ENCODE results near the gene HTT-AS.
"Not testable (repeated sequence)": the region's sequence is repeated elsewhere in the genome, so short reads cannot be mapped to it uniquely, and the experiment has no call there.

Gene HTT-AS

DNA sequence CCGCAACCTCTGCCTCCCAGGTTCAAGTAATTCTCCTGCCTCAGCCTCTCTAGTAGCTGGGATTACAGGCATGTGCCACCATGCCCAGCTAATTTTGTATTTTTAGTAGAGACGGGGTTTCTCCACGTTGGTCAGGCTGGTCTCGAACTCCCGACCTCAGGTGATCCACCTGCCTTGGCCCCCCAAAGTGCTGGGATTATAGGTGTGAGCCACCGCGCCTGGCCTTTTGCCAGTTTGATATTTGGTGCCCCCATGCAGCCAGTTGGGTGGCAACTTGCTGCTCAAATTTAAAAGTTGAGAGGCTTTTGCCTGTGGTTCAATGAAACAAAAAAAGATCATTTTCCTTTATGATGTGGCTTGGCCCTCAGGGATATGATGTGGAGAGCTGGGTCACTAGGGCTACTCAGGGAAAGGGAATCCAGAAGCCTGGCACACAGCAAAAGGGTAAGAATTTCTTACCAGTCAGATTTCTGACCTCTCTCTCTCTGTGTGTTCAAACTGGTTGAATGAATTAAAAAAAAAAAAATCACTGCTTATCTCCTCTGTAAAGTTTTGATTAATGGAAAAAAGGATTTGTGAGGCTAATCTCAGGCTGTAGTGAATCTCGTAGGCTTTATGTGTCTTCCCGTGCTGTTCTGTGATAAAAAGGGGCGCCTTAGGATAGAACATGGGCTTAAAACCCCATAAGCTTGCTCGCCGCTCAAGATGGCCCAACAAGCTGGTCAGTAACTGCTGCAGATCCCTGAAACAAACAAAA lies 23.0 kb downstream of the HTT-AS start:
- DNase-seq (ENCODE audit: low spot score), result not testable (repeated sequence)

DNA sequence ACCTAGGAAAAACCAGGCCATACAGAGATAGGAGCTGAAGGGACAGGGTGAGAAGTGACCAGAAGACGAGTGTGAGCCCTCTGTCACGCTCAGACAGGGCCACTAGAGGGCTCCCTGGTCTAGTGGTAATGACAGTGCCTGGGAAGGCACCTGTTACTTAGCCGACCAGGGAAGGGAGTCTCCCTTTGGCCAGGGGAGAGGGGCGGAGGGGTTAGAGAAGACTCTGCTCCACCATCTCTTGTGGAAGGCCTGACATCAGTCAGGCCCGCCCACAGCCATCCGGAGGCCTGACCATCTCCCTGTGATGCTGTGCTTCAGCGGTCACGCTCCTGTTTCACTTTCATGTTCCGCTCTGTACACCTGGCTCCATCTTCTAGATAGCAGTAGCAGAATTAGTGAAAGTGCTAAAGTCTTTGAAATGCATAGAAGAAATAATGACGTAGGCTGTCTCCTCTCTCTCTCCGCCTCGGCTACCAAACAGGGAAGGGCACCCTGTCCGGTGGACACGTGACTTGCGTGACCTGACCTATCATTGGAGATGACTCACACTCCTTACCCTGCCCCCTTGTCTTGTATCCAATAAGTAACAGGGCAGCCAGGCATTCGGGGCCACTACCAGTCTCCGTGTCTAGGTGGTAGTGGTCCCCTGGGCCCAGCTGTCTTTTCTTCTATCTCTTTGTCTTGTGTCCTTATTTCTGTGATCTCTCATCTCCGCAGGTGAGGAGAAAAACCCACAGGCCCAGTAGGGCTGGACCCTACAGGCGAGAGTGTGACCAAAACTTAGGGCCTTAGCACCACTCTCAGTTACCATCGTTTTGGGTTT lies 26.7 kb downstream of the HTT-AS start:
- DNase-seq (ENCODE audit: low spot score), result no peak

DNA sequence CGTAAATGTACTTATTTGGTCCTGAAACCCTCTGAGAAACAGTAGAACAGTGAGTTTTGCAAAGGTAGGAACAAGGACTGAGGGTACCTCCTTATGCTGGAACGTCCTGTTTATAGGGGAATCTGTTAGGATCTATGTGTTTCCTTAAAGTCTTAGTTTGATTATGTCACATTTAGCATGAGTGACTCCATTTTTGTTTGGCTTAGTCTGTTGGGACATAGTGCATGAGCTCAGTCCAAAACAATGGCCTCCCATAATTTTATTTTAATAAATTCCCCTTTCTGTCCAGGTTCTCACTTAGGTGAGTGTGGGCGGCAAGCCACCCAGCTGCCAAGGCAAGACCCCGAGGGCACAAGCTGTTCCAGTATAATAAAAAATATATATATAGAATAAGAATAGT lies 27.7 kb downstream of the HTT-AS start:
- DNase-seq (ENCODE audit: low spot score), result no peak

DNA sequence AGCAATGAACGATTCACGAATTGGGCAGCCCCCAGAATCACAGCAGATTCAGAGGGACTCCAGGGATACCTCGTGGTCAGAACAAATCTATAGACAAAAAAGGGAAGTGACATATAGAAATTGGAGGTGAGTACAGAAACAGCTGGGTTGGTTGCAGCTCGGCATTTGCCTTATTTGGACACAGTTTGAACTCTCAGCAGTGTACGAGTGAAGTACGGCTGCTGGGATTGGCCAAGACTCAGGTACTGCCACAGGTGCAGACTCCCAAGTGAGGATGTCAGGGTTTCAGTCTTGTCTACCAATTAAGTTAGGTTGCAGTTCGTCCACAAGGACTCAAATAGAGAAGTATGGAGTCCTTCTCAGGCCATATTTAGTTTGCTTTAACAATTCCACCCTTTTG lies 28.2 kb downstream of the HTT-AS start:
- no peak for DNase-seq (ENCODE audit: low spot score)

DNA sequence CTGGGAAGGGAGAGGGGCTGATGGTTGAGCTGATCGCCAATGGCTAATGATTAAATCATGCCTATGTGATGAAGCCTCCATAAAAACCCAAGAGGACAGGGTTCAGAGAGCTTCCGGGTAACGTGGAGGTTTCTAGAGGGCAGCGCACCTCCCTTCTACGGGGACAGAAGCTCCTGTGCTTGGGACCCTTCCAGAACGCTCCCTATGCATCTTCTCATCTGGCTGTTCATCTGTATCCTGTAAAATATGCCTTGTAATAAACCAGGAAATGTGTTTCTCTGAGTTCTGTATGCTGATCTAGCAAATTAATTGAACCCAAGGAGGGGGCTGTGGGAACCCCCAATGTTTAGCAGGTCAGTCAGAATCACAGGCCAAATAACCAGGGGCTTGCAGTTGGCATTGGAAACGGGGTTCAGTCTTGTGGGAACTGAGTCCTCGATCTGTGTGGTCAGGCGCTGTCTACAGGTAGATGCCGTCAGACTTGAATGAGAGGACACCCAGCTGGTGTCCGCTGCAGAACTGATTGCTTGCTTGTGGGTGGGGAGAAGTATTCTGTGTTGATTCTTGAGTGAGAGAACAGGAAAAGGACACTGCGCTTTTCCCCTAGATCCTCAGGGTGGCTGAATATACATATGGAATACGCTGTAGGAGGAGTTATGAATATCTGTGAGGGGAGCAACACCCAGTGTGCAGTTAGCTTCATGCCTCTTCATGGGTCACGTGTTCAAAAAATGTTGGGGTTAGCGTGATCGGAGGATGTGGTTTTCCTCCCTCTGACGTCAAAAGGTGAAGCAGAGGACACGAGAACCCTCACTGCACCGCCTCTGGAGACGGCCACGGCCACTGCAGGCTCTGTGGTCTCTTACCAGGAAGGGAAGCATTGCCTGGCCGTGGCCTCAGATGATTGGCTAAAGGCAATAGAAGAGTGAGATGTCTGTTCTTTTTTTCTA lies 29.2 kb downstream of the HTT-AS start:
- no peak for DNase-seq (ENCODE audit: low spot score)

DNA sequence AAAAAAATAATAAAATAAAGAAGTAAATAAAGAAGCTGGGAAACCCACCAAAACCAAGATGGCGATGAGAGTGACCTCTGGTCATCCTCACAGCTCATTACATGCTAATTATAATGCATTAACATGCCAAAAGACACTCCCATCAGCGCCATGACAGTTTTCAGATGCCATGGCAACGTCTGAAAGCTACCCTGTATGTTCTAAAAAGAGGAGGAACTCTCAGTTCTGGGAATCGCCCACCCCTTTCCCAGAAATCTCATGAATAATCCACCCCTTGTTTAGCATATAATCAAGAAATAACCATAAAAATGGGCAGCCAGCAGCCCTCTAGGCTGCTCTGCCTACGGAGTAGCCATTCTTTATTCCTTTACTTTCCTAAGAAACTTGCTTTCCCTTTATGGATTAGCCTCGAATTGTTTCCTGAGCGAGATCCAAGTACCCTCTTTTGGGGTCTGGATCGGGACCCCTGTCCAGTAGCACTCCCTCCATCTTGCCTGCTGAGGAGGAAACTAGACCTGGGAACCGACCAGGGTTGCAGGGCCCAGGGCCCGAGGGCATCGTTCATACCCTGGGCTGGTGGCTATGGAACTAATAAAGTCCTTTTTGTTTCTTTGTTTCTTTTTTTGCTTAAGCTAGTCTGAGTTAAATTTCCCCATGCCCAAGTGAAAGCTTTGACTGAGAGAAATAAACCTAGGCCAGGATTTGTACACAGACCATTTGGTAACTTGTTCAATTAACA lies 30.9 kb downstream of the HTT-AS start:
- DNase-seq (ENCODE audit: low spot score), result no peak

DNA sequence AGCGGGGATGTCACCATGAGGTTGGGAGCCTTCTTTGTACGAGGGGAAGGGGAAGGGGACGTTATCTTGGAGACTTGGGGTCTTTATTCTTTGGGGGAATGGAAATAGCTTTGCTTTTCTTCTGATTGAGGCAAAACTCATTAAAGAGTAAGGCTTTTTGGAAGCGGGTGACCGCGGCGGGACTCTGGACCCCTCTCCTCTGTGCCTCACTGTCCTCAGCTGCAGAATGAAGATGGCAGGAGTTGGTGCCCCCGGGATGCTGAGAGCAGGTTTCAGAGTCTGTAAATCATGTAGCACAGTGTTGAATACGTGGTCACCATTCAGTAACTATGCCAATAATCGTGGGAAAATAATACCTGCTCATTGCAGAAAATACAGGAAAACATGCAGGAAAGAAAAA lies 32.1 kb downstream of the HTT-AS start:
- no peak for DNase-seq (ENCODE audit: low spot score)

DNA sequence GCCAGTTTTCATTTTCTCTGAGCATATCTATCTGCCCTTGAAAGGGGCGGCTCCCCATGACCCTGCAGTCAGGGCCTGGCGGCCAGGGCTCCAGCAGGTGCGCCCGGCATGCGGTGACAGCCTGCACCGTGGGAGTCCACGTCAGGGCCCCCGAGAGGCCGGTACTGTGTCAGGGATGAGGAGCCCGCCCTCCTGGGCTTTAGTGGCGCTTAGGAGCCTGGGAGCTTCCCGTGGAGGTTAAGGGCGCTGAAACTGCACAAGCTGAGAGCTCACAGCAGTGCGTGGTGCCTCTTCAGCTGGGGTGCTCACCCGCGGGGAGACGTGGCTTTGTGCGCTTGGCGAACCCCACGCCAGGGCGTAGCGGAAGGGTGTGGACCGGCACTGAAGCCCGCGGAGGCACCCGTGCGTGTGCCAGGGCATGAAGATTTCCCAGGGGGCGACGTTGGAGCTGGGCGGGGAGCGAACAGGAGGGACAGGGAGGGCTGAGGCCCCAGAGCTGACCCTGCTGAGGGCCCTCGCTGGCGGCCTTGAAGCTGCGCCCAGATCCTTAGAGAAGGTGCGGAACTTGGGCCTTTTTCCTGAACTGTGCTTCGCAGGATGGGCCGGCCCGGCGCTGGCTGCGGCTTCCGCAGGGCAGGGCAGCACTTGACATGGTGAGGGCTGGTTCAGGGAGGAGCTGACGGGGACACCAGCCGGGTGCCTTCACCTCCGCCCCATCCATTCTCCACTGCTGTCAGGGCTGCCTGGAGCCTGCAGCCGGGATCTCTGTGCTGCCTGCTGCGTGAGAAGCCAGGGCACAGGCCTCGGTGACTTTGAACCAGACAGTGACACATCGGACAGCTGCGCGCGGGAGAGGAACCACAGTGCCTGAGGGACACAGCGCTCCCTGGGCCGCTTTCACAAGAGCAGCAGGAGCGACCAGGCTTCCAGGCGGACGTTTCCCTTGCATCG lies 32.9 kb downstream of the HTT-AS start:
- peak; percentile 43 for DNase-seq (ENCODE audit: low spot score)

DNA sequence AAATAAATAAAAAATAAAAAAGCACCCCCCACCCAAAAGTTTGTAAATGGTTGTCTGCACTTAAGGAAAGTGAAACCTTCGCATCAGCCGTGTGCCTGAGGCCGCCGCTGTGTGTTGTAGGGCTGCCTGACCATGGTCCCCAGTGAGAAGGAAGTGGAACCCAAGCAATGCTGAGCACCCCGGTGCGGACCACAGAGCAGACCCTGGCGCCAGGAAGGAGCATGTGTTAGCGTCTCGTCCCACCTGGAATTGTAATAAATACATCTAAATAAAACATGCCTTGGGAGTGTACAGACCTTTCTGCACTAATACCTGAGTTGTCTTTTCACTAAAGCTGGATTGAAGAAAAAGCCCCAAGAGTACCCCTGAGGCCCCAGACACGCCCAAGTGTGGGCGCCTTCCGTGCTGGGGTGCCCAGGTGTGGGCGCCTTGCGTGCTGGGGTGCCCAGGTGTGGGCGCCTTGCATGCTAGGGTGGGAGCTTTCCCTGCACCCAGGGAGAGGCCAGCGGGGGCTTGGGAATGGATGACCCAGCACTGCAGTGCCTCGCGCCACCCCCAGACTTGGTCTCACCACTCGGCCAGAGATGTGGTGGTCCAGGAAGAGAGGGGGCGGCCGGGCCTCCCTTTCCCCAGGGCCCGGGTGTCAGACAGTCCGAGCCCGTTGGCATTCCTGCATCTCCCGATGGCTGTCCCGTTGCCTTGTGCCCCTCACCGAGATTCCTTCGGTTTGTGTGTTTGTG lies 33.7 kb downstream of the HTT-AS start:
- no peak for DNase-seq (ENCODE audit: low spot score)

DNA sequence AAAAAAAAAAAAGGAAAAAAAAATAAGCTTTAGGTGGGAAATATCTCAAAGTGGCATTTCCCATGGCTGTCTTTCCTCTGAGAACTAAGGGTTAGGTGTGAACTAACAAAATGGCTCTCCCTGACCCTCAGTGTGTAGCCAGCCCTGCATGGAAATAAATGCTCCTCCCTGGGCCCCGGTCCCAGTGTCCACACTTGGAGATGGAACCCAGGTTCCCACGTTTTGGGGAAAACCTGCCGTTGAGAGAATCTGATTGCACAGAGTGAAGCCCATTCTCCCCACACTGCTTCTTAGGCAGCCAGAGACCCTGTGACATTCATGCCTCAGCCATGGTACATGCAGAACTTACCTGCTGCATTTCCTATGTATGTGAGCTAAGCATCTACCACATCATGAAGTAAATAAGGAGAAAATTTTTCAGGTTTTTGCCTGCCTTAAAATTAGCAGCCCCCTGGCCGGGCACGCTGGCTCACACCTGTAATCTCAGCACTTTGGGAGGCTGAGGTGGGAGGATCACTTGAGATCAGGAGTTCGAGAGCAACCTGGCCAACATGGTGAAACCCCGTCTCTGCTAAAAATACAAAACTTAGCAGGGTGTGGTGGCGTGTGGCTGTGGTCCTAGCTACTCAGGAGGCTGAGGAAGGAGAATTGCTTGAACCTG lies 34.5 kb downstream of the HTT-AS start:
- no peak for DNase-seq (ENCODE audit: low spot score)

DNA sequence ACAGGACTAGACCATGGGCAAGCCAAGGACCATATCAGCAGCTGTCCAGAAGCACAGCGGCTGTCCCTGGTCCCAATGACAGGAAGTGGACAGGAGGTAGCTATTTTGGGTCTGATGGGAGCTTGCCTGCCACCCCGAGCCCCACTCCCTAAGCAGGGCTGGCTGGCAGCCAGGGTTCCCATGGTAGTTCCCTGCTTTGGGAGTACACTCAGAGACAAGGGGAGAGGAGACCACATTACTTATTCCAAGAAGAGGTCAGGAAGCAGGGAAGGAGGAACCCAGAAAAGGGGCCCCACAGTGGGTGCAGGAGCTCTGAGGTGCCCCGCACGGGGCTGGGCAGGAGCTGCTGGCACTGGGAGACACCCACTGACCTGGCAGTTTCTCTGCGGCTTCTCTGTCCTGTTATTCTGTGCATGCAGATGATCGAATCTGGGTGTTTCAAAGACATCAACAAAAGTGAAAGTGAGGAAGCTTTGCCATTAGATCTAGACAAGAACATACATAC lies 36.3 kb downstream of the HTT-AS start:
- no peak for DNase-seq (ENCODE audit: low spot score)

DNA sequence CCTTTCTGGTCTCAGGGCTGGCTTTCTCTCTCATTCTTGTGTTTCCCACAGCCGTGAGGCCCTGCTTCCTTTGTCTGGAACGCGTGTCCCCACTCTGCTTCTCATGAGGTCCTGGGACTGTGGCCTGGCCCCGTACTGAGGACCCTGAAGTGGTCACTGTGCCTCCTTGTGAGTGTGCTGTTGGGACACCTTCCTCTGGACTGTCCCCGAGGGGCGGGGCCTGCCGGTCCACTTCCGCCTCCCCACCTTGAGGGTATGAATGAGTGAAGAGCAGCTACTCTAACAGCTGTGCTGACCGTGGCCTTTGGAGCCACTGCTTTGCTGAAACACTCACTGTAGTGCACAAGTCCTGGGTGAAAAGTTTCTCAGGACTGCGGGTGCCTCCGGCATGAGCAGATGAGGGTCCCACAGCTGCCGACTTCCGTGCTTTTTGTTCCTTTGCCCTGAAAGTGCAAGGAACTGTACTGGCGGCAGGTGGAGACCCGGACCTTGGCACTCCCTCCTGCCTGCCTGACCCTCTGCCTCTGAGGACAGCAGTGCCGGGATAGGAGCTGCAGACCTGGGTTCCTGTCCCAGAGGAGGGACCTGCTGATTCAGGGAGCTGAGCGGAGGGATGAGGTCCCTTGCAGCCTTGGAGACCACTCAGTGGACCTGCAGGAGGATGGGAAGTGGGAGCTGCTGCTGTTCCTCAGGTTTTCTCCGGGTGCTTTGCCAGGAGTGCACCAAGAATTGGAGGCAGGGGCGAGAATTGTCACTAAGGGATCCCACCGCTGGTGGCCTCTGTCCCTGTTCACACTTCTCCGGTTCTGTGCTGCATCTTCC lies 38.0 kb downstream of the HTT-AS start:
- DNase-seq (ENCODE audit: low spot score), result no peak

DNA sequence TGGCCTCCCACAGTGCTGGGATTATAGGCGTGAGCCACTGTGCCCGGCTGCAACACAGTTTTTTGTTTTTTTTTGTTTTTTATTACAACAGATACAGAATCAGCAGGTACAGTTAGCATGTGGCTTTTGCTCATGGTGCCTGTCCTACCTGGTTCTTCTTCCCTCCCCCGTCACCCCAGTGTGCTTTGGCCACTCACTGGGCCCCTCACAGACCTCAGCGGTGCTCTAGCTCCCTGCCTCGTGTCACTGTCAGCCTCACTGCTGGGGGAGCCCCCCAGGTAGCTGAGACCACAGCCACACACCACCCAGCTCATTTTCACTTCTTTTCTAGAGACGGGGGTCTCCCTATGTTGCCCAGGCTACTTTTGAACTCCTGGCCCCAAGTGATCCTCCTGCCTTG lies 38.7 kb downstream of the HTT-AS start:
- no peak for DNase-seq (ENCODE audit: low spot score)

DNA sequence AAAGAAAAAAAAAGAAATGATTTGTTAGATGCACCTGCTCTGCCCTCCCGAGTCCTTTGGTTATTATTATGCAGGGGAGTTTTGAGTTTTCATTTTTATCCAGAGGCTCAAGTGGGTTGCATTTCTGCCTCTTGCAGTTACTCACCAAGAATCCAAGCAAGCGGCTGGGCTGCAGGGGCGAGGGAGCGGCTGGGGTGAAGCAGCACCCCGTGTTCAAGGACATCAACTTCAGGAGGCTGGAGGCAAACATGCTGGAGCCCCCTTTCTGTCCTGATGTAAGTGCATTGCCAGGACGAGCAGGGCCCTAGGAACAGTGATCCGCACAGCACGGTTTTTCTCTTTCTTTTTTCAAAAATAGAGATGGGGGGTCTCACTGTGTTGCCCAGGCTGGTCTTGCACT lies 39.1 kb downstream of the HTT-AS start:
- DNase-seq (ENCODE audit: low spot score), result no peak

DNA sequence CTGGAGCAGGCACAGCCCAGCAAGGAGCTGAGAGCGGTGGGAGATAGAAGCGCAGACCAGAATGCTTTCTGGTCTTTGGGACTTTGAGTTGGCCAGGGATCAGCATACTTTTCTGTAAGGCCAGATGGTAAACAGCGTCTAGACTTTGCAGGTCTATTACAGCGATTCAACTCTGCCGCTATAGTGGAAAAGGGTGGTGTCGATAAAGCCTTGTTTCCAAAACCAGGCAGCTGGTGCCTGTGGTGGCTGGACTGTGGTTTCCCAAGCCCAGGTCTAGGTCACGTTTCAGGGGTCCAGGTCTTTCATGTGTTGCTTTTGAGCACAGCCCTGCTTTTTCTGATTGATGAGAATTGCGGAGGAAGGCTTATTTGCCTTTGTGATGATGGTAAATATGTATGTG lies 40.1 kb downstream of the HTT-AS start:
- DNase-seq (ENCODE audit: low spot score), result no peak

DNA sequence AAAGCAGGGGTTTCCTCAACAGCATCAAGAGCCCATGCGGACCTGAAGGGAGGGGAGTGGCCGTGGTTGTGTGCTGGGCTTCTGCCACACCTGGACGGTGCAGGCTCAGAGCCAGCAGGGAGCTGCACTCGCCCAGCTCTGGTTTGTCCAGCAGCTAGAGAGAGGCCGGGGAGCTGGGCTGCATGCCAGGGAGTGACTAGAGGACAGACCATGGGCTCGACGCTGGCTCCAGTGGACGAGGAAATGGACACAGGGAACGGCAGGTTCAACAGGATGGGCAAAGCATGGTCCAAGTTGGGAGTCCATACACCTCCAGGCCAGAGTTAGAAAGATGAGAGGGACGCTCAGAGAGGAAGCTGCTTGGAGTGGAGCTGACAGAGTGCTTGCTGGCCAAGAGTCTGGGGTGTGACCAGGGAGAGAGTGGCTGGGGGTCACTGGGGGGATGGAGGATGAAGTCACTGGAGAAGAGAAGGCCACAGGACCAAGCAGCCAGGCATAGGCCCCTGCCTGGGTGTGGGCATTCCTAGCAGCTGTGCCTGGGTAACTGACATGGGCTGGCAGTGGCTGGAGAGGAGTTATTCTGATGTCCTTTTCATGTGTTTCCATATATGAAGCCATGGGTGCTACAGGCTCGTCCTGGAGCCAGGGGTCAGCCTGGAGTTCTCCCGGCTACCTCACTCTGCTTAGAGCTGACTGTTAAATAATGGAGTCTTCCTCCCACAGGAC lies 42.8 kb downstream of the HTT-AS start:
- no peak for DNase-seq (ENCODE audit: low spot score)

DNA sequence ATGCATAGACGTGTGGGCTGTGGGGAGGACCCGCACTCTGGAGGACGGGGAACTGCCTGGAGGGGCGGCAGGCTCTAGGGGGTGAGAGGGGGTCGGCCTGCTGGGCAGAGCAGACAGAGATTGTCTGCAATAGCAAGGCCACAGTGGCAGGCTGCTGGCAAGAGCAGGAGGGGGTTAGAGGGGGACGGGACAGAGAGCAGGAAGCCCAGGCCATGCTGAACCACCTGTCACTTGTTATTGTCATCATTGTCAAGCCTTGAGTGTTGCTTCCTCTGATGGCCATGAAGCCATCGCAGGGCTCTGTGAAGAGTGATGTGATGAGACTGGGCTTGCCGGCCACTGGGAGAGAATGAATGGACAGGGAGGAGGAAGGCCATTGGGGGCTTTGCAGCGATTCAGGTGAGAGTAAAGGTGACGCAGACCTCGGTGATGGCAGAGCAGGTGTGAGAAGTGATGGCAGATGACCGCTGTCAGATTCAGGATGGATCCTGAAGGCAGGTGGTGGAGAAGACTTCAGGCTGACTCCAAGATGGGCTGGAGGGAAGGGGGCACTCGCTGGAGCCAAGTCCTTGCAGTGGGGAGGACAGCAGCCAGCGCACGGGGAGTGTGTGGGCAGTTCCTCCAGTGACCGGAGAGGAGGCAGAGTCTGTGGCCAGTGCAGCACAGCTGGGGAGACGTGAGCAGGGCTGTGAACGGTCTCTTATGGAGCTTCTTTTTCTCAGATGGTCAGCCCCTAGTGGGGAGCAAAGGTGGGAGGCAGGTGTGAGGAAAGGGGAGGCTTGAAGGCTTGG lies 43.6 kb downstream of the HTT-AS start:
- no peak for DNase-seq (ENCODE audit: low spot score)
